Measurements from ENCODE around the gene GTF2F2.
A peak's percentile ranks its signal among the peaks of the same experiment; 100 is the strongest.

The GTF2F2 gene

GRCh38 chr13:45332036-45332830 lies 211.9 kb downstream of the GTF2F2 start:
- DNase-seq = no peak
- H3K36me3 ChIP-seq (ENCODE audit: control insufficient read depth in 4 of 4, insufficient read depth in 4 of 4, low read length in 3 of 4) = peaks cover 3 to 40% (median 13%) of the 10 kb centered on the region in 4 experiments
- peaks cover 51 to 97% (median 92%) of the 10 kb centered on the region in 4 experiments for H3K4me1 ChIP-seq (ENCODE audit: control extremely low read depth in 1 of 4, control insufficient read depth in 4 of 4, insufficient read depth in 4 of 4, low read length in 3 of 4)
- H3K27me3 ChIP-seq (replicated peaks in 2 of 5; ENCODE audit: control insufficient read depth in 4 of 5, insufficient read depth in 5 of 5, low read length in 4 of 5) = no peaks in the 10 kb centered on the region
- no peak overlapping the region for H3K27ac ChIP-seq (ENCODE audit: insufficient read depth in 1 of 2, low read depth in 1 of 2, low read length in 2 of 2, poor library complexity in 1 of 2, severe bottlenecking in 2 of 2)
- H3K4me3 ChIP-seq (ENCODE audit: control insufficient read depth in 1 of 7, extremely low read depth in 1 of 7, insufficient read depth in 4 of 7, low read depth in 2 of 7, low read length in 6 of 7) = no peak overlapping the region
- CTCF ChIA-PET = interaction anchor here (0.9 to 1.7 kb wide), 9 partner anchors 8 to 285 kb away, joined by 3 to 6 read pairs (median 3); no protein-coding TSS in a partner anchor
- WGBS (ENCODE audit: insufficient coverage) = 86% methylated on average over 1 of the region's 2 CpGs
- no peaks in the 10 kb centered on the region for H3K9me3 ChIP-seq (ENCODE audit: control extremely low read depth in 1 of 5, control insufficient read depth in 4 of 5, insufficient read depth in 2 of 5, low read depth in 1 of 5, low read length in 4 of 5)
- POLR2A ChIA-PET = interaction anchor here (0.6 to 1.0 kb wide), 3 partner anchors 9 to 87 kb away, joined by 3 to 5 read pairs (median 5); partner anchors contain the start of gene TPT1

- 100% methylated on average over 3 of the region's 3 CpGs for WGBS (ENCODE audit: insufficient coverage)
- Histone ChIP-seq H3K27me3 (replicated peaks in 2 of 5; ENCODE audit: control insufficient read depth in 4 of 5, insufficient read depth in 5 of 5, low read length in 4 of 5) (no peaks in the 10 kb centered on the region), H3K9me3 (ENCODE audit: control extremely low read depth in 1 of 5, control insufficient read depth in 4 of 5, insufficient read depth in 2 of 5, low read depth in 1 of 5, low read length in 4 of 5) (no peaks in the 10 kb centered on the region), H3K27ac (ENCODE audit: insufficient read depth in 1 of 2, low read depth in 1 of 2, low read length in 2 of 2, poor library complexity in 1 of 2, severe bottlenecking in 2 of 2) (no peak overlapping the region), H3K36me3 (ENCODE audit: control insufficient read depth in 4 of 4, insufficient read depth in 4 of 4, low read length in 3 of 4) (peaks cover 7 to 46% (median 19%) of the 10 kb centered on the region in 4 experiments), H3K4me3 (ENCODE audit: control insufficient read depth in 1 of 7, extremely low read depth in 1 of 7, insufficient read depth in 4 of 7, low read depth in 2 of 7, low read length in 6 of 7) (no peak overlapping the region), H3K4me1 (ENCODE audit: control extremely low read depth in 1 of 4, control insufficient read depth in 4 of 4, insufficient read depth in 4 of 4, low read length in 3 of 4) (peaks cover 51 to 97% (median 92%) of the 10 kb centered on the region in 4 experiments)
- DNase-seq = no peak
- ChIA-PET POLR2A (interaction anchor here (0.8 kb wide), 1 partner anchor 9 kb away, joined by 3 read pairs; the partner anchor contains the start of gene TPT1), CTCF (interaction anchor here (0.7 to 3.1 kb wide), 6 partner anchors 8 to 212 kb away, joined by 3 to 14 read pairs (median 3); partner anchors contain the start of gene GTF2F2)
Observed at GRCh38 chr13:45332831-45333219, 212.5 kb downstream of the GTF2F2 start.

GRCh38 chr13:45333251-45333976 lies 213.1 kb downstream of the GTF2F2 start:
- Histone ChIP-seq H3K4me3 (ENCODE audit: control insufficient read depth in 1 of 7, extremely low read depth in 1 of 7, insufficient read depth in 4 of 7, low read depth in 2 of 7, low read length in 6 of 7) (peak overlapping the region in 4 of 7 experiments; percentile 13 to 58 (median 41)), H3K9me3 (ENCODE audit: control extremely low read depth in 1 of 5, control insufficient read depth in 4 of 5, insufficient read depth in 2 of 5, low read depth in 1 of 5, low read length in 4 of 5) (no peaks in the 10 kb centered on the region), H3K27me3 (replicated peaks in 2 of 5; ENCODE audit: control insufficient read depth in 4 of 5, insufficient read depth in 5 of 5, low read length in 4 of 5) (no peaks in the 10 kb centered on the region), H3K36me3 (ENCODE audit: control insufficient read depth in 4 of 4, insufficient read depth in 4 of 4, low read length in 3 of 4) (peaks cover 11 to 52% (median 24%) of the 10 kb centered on the region in 4 experiments), H3K27ac (ENCODE audit: insufficient read depth in 1 of 2, low read depth in 1 of 2, low read length in 2 of 2, poor library complexity in 1 of 2, severe bottlenecking in 2 of 2) (peak overlapping the region; percentile 34 to 66), H3K4me1 (ENCODE audit: control extremely low read depth in 1 of 4, control insufficient read depth in 4 of 4, insufficient read depth in 4 of 4, low read length in 3 of 4) (peaks cover 53 to 99% (median 94%) of the 10 kb centered on the region in 4 experiments)
- 50% methylated on average over 3 of the region's 3 CpGs for WGBS (ENCODE audit: insufficient coverage)
- CTCF ChIA-PET = interaction anchor here (0.7 to 3.1 kb wide), 4 partner anchors 9 to 213 kb away, joined by 3 to 14 read pairs (median 3); partner anchors contain the start of gene GTF2F2
- DNase-seq = peak in 1 of 3 donors; percentile 40
- POLR2A ChIA-PET = interaction anchor here (0.5 to 0.9 kb wide), 3 partner anchors 8 to 112 kb away, joined by 3 read pairs; partner anchors contain the start of gene TPT1

Data from common myeloid progenitor, CD34-positive (primary cell).